Activated gamma-delta T cell (primary cell): Measurements from ENCODE around the gene PEPD.

Experiments
- DNase-seq: peaks from one replicate; lab custom pipeline; 2025; lab: John Stamatoyannopoulos, UW

Gene PEPD

GRCh38 chr19:33394723-33395560 lies 126.6 kb downstream of the PEPD start:
- no peak for DNase-seq

GRCh38 chr19:33394006-33394722 lies 127.4 kb downstream of the PEPD start:
- DNase-seq = no peak

GRCh38 chr19:33393286-33394005 lies 128.1 kb downstream of the PEPD start:
- no peak for DNase-seq

GRCh38 chr19:33392341-33393285 lies 129.0 kb downstream of the PEPD start:
- no peak for DNase-seq

- no peak for DNase-seq
These were observed 129.9 kb downstream of the PEPD start for GRCh38 chr19:33391631-33392249.

GRCh38 chr19:33390908-33391630 lies 130.5 kb downstream of the PEPD start:
- no peak for DNase-seq

- no peak for DNase-seq
These were observed 131.3 kb downstream of the PEPD start for GRCh38 chr19:33390101-33390907.

GRCh38 chr19:33389421-33390100 lies 132.0 kb downstream of the PEPD start:
- DNase-seq = no peak

- no peak for DNase-seq
These were observed 132.7 kb downstream of the PEPD start for GRCh38 chr19:33388725-33389420.

GRCh38 chr19:33388231-33388724 lies 133.3 kb downstream of the PEPD start:
- DNase-seq = no peak

- no peak for DNase-seq
These were observed 134.0 kb downstream of the PEPD start for GRCh38 chr19:33387351-33388230.

GRCh38 chr19:33386361-33386858 lies 135.2 kb downstream of the PEPD start:
- DNase-seq = no peak

GRCh38 chr19:33385956-33386355 lies 135.6 kb downstream of the PEPD start:
- DNase-seq = no peak

GRCh38 chr19:33384983-33385382 lies 136.6 kb downstream of the PEPD start:
- no peak for DNase-seq

- DNase-seq = no peak
These were observed 137.8 kb downstream of the PEPD start for GRCh38 chr19:33383720-33384292.

- DNase-seq = no peak
These were observed 138.6 kb downstream of the PEPD start for GRCh38 chr19:33382982-33383381.
